Measurements from ENCODE around the gene CLIC3.

GRCh38 chr9:137022662-137023008 is 26.3 kb upstream of the CLIC3 start:
- no peak for TF ChIP-seq CTCF (IDR thresholded peaks at IDR 0.05; ENCODE audit: borderline replicate concordance, extremely low read depth, low read length, poor library complexity, severe bottlenecking)
- TF ChIP-seq EZH2 (IDR thresholded peaks at IDR 0.05; ENCODE audit: borderline replicate concordance, low read depth, low read length, severe bottlenecking), result no peak

All from DND-41 (cell line).